Testis (tissue), 2 donors: ENCODE measurements around the gene HSPA1B.

ENCODE experiments used
- CTCF ChIP-seq, 3 experiments: fragments of 450-650 bp in 2 of 3; fragments of 200-600 bp in 1 of 3; sonication (generic) in 1 of 3; IDR thresholded peaks; one replicate each; pipeline ENCODE4 v1.5.1; 2016 to 2019; ENCODE audit warnings: antibody characterized with exemption in 3 of 3, mild to moderate bottlenecking in 2 of 3, moderate library complexity in 1 of 3
- POLR2A ChIP-seq: fragments of 450-650 bp; IDR thresholded peaks from one replicate; pipeline ENCODE4 v1.6.1; 2017; ENCODE audit warnings: antibody characterized with exemption, mild to moderate bottlenecking, moderate library complexity

- TF ChIP-seq CTCF (IDR thresholded peaks at IDR 0.05) (no peak), POLR2A (no peak)
These were observed 50.7 kb downstream of the HSPA1B start for GRCh38 chr6:31878222-31878621.
